Stimulated activated naive CD8-positive, alpha-beta T cell treated with anti-CD3 and anti-CD28 coated beads, Interleukin-15, Interleukin-2, amounts not matched to agents 100 ng/mL and 50 ng/mL, for 24 hours (primary cell): ENCODE results near the gene DENND1A.
"Not testable (repeated sequence)": the region's sequence is repeated elsewhere in the genome, so short reads cannot be mapped to it uniquely, and the experiment has no call there.

Experiments
- H3K27ac Mint-ChIP-seq: one replicate; pipeline ENCODE4 v1.8.0; 2021; ENCODE audit warnings: mild to moderate bottlenecking, mixed read lengths
- H3K27me3 Mint-ChIP-seq: one replicate; pipeline ENCODE4 v1.8.0; 2021; ENCODE audit warnings: mixed read lengths
- H3K36me3 Mint-ChIP-seq: one replicate; pipeline ENCODE4 v1.8.0; 2021; ENCODE audit warnings: low read depth, mixed read lengths
- H3K4me1 Mint-ChIP-seq: one replicate; pipeline ENCODE4 v1.8.0; 2021; ENCODE audit warnings: low read depth, mixed read lengths
- H3K4me3 Mint-ChIP-seq: one replicate; pipeline ENCODE4 v1.8.0; 2021; ENCODE audit warnings: mild to moderate bottlenecking, mixed read lengths
- H3K9me3 Mint-ChIP-seq: one replicate; pipeline ENCODE4 v1.8.0; 2021; ENCODE audit warnings: mixed read lengths

The DENND1A gene

DNA sequence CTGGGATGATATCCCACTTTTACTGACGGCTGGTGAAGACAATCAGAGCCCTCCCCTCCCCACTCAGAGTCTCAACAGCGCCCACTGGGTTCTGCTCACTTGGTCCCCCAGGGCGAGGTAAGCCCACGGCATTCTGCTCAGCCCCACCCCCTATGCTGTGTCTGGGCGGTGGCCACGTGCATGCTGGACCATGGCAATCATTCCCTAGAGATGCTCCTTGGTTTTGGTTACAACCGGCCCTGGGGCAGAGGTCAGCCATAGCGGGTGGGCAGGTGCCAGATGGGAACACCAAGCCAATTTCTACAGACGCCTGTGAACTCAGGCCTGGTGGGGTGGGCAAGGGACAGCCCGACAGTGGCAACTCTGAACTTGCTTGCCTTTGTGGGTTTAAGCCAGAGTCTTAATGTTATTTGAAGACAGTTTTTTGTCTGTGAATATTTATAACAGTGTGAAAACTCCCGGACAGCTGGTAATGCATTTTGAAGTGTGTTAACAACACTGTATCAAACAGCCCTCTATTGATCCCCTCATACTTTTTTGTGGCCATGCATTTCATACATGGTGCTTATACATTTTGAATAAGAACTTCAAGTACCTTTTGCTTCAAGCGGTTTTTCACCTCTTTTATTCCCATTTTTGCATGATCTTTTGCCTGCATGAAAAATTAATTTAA lies 479.7 kb downstream of the DENND1A start:
- Mint-ChIP-seq H3K36me3 (peaks cover 29% of the 10 kb centered on the region), H3K4me3 (no peak overlapping the region), H3K9me3 (no peaks in the 10 kb centered on the region), H3K27me3 (no peaks in the 10 kb centered on the region), H3K27ac (no peak overlapping the region), H3K4me1 (no peaks in the 10 kb centered on the region)

DNA sequence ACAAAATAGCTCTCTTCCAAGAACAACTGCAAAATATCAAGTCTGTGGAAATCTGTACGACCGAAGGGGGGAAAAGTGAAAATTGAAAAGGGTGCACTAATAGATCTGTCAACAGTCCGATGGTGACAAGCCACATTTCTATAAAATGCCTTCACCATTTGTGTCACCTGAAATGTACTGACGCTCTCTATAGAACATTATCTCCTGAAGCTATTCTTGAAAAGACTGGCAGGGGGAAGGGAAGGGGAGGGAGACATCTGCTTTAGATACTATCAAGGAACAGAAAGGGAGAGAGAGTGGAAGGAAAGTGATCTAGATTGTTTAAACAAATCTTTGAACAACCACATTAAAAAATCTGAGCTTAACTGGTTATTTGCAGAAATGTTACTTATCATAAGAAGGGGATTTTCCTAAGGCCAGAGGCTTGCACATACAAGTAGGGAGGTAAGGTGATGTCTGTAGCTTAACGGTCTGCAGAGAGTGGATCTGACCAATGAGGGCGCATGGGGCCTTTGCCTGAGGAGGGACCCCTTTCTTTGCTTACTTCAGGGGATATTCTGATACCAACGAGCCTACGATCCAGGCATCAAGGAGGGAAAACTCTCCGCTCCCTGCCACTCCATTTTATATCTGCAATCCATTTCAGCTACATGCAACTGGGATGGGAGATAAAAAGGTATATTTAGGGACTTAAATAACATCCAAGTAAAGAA lies 481.8 kb downstream of the DENND1A start:
- Mint-ChIP-seq H3K27ac (no peak overlapping the region), H3K4me3 (no peak overlapping the region), H3K9me3 (no peaks in the 10 kb centered on the region), H3K4me1 (no peaks in the 10 kb centered on the region), H3K27me3 (no peaks in the 10 kb centered on the region), H3K36me3 (peaks cover 25% of the 10 kb centered on the region)

DNA sequence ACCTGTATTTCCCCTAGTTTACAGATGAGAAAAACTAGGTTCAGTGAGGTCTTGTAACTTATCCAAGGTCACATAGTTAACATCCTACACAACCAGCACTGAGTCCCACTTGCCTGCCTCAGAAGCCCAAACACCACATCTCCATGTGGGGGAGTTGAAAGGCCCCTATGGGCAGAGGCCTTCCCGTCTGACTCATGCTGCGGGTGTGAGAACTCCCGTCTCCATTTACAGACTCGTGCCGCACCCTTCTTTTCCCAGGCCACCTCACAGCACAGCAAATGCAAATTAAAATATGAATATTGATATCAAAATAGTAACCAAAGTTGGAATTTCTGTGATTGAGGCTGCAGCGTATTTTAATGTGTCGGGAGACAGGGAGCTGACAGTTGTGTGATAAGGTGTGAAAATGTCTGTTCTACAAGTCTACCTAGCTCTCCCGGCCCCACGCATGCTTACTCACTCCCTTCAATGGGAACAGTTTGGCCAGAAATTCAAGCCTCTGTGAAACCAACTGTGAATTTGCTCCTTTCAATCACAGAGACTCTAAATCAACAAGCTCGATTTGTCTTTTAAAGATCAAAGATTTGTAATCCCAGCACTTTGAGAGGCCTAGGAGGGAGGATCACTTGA lies 483.8 kb downstream of the DENND1A start:
- Mint-ChIP-seq H3K27ac (no peak overlapping the region), H3K36me3 (peaks cover 18% of the 10 kb centered on the region), H3K27me3 (no peaks in the 10 kb centered on the region)

DNA sequence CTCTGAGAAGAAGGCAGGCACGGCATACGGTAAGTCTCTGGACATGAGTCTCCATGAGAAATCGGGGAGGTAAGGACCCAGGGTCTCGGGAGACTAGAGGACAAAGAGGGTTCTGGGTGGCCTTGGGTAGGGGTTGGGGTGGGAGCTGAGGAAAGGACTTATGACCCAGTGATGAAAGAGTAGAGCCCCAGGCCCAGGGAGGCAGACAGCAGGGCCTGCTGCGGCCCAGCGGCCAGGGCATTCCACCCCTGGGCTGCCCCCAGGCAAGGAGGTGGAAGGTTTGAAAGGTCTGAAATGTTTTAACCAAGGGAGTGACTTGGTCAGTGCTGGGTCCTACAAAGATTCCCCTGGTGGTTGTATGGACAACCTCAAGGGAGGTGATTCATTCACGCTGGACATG lies 484.8 kb downstream of the DENND1A start:
- Mint-ChIP-seq H3K27ac (no peak overlapping the region), H3K4me3 (no peak overlapping the region), H3K4me1 (no peaks in the 10 kb centered on the region), H3K27me3 (no peaks in the 10 kb centered on the region), H3K36me3 (peaks cover 22% of the 10 kb centered on the region), H3K9me3 (no peaks in the 10 kb centered on the region)

More for the DNA sequence above, 483.8 kb downstream of the DENND1A start:
- Mint-ChIP-seq H3K9me3 (no peaks in the 10 kb centered on the region), H3K4me3 (no peak overlapping the region), H3K4me1 (no peaks in the 10 kb centered on the region)

DNA sequence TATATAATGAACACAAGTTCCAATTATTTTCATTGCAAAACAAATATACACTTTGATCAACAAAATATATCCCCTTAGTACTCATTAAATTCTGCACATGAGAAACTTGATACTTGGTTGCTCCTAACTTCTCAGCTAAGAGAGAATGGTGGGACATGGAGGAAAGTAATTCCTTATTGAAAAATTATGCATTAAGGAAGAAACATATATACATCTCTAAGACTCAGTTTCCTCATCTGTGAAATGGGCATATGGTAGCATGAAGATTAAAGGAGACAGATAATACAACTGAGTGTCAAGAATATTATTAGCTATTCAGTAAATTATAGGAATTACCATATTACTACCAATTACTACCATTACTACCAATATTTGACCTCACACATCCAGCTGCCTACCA lies 488.2 kb downstream of the DENND1A start:
- Mint-ChIP-seq H3K27me3 (no peaks in the 10 kb centered on the region), H3K4me3 (no peak overlapping the region), H3K4me1 (no peaks in the 10 kb centered on the region), H3K36me3 (peaks cover 13% of the 10 kb centered on the region), H3K27ac (no peak overlapping the region), H3K9me3 (no peaks in the 10 kb centered on the region)

DNA sequence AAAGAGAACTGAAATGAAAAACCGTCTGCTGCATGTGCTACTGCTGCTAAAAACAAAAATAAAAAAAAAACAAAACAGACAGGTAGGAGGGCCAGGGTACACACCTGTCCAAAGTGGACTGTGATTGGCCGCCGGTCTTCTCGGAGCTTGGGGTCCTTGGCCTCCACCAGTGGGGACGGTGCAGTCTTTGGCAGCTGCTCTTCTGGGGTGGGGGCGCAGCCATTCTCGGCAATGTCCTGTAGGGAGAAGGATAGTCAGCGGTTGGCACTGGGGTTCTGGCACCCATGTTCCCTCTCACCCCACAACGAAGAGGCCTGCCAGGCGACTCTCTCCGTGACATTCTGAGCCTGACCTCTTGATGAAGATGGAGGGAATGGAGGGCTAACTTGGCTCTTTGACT lies 489.7 kb downstream of the DENND1A start:
- Mint-ChIP-seq H3K27ac (no peak overlapping the region), H3K4me3 (no peak overlapping the region), H3K36me3 (peaks cover 8% of the 10 kb centered on the region), H3K9me3 (no peaks in the 10 kb centered on the region), H3K4me1 (no peaks in the 10 kb centered on the region), H3K27me3 (no peaks in the 10 kb centered on the region)

DNA sequence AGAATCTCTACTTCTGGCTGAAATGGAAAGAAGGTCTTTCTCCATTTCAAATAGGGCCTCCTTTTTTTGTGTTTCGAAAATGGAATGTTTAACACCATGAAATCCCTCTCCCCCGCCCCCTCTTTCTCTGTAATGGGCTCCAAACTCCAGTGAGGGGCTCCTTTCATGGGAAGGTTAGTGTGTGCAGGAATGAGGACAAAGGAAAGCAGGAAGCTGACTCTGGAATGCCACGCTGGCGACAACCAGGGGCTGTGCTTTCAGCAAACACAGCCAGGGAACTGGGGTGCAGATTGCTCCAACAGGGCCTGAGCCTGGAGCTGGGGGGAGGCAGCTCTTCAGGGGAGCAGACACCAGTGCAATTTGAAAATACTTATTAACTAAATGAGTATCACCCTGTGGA lies 491.1 kb downstream of the DENND1A start:
- H3K27me3 Mint-ChIP-seq = no peaks in the 10 kb centered on the region
- no peak overlapping the region for H3K4me3 Mint-ChIP-seq
- H3K9me3 Mint-ChIP-seq = no peaks in the 10 kb centered on the region
- H3K36me3 Mint-ChIP-seq = peaks cover 8% of the 10 kb centered on the region
- H3K4me1 Mint-ChIP-seq = no peaks in the 10 kb centered on the region
- H3K27ac Mint-ChIP-seq = no peak overlapping the region

DNA sequence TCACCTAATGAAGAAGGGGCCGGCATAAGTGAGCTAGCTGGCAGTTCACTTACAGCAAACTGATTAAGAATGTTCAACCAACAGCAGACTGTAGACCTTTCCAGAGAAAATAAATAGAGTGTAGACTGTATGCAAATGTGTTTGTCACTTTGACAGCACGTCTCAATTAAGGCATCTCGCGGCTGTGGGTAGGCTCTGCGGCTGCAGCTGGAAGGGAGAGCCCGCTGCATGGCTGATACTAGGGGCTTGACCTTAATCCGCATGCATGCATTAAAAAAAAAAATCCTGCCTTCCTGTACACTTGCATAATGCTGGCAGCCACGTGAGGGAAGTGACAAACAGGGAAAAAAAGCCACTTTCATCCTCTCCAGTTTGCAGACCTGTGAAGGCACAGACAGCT lies 491.6 kb downstream of the DENND1A start:
- no peak overlapping the region for H3K4me3 Mint-ChIP-seq
- H3K27ac Mint-ChIP-seq = no peak overlapping the region
- no peaks in the 10 kb centered on the region for H3K27me3 Mint-ChIP-seq
- H3K36me3 Mint-ChIP-seq = peaks cover 13% of the 10 kb centered on the region
- H3K9me3 Mint-ChIP-seq = no peaks in the 10 kb centered on the region
- H3K4me1 Mint-ChIP-seq = no peaks in the 10 kb centered on the region

DNA sequence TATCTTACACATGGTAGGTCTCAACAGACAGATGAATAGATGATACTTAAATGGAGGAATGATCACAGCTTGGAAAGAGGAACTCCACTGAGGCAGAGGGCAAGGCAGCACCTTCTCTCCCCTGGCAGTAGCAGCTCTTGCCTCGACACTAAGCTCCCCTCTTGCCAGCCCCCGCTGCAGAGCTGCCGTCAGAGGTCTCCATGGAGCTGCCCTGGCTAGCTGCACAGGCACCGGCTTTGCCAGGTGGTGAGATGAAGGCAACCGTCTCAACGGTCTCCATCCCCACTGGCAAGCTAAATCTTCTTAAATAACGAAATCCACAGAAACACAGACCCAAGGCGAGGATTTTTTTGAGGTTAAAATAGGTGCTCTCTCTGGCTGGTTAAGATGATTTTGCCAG lies 492.7 kb downstream of the DENND1A start:
- Mint-ChIP-seq H3K9me3 (no peaks in the 10 kb centered on the region), H3K36me3 (peaks cover 16% of the 10 kb centered on the region), H3K4me3 (no peak overlapping the region), H3K27me3 (no peaks in the 10 kb centered on the region), H3K27ac (no peak overlapping the region), H3K4me1 (no peaks in the 10 kb centered on the region)

DNA sequence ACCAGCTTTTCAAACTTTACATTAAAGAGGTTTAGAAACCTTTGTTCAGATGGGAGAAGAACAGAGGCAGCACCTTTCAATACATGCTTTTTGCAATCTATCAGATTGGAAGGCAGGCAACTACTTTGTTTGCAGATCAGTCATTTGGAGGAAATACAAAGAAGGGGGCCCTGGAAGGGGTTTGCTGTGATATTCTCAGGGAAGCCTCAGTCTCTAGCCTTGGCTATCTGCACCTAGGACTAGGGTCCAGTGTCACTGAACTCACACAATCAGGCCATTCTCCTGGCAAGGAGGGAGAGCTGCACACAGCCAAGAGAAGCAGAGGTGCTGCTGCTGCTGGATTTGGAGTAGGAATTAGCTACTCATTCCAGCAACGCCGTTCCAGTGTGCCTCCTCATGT lies 494.5 kb downstream of the DENND1A start:
- no peaks in the 10 kb centered on the region for H3K9me3 Mint-ChIP-seq
- H3K27me3 Mint-ChIP-seq = no peaks in the 10 kb centered on the region
- no peak overlapping the region for H3K4me3 Mint-ChIP-seq
- no peak overlapping the region for H3K27ac Mint-ChIP-seq
- H3K36me3 Mint-ChIP-seq = peaks cover 20% of the 10 kb centered on the region
- H3K4me1 Mint-ChIP-seq = no peaks in the 10 kb centered on the region

DNA sequence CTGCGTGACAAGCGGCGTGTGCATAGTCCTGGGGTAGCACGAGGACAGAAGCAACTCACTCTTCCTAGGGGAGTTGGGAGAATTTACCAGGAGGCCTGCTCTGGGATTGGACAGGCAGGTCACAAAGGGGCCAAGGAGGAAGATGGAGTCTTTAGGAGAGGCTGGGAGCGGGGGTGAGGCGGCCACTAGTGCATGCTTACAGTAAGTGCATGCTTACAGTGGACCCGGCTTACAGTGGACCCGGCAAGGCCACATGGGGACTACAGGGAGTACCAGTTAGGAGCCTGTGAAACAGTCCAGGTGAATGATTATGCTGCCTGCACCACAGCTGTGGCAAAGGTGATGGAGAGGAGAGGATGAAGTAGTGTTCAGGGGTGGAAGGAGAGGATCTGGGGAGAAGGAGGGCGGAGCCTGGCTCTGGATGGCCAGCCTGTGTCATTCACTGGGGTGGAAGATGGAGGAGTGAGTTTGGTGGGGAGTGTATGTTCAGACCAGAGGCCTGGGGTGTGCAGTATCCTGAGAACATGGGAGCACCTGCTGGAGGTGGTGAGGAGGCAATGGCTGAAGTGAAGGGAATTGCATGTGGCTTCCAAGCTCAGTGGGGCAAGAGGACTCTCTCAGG lies 495.2 kb downstream of the DENND1A start:
- no peak overlapping the region for H3K27ac Mint-ChIP-seq
- peaks cover 25% of the 10 kb centered on the region for H3K36me3 Mint-ChIP-seq
- H3K4me1 Mint-ChIP-seq = no peaks in the 10 kb centered on the region
- no peak overlapping the region for H3K4me3 Mint-ChIP-seq
- no peaks in the 10 kb centered on the region for H3K27me3 Mint-ChIP-seq
- no peaks in the 10 kb centered on the region for H3K9me3 Mint-ChIP-seq

DNA sequence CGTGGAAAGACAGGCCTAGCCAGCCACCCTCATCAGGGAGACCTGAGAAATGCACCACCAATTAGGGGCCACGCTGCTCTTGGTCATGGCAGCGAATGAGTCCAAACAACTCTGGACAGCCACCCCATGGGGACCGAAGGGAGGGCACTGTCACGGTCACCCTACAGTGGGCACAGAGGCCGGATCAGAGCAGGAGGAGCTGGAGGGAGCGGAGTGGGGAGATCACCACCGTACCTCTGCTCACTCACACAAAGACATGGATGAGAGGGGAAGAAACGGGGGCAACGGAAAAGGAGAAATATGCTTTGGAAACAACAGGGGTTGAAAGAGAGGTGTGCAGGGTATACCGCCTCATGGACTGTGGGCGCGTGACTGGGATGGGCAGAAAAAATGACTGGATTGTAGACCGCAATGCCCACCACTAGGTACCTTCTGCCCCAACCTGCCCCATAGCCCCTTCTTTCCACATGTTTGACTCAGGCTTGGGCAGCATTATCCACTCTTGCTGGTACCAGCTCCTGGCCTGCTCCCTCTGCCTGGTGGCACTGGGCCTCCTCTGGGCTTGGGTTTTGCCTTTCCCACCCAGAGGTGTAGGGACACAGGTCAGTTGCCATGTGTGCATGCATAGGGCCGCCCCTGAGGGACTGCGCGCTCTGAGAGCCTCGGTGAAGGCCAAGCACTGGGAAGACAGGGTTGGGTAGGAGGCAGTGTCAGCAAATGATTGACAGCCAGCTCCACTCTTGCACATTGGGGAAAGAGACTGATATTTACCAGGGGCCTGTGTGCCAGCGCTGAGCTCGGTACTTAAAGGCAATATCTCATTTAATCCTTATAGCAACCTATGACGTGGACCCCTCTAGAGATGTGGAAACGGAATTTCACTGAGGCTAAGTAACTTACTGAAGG lies 497.3 kb downstream of the DENND1A start:
- H3K27me3 Mint-ChIP-seq = no peaks in the 10 kb centered on the region
- H3K36me3 Mint-ChIP-seq = peaks cover 33% of the 10 kb centered on the region

DNA sequence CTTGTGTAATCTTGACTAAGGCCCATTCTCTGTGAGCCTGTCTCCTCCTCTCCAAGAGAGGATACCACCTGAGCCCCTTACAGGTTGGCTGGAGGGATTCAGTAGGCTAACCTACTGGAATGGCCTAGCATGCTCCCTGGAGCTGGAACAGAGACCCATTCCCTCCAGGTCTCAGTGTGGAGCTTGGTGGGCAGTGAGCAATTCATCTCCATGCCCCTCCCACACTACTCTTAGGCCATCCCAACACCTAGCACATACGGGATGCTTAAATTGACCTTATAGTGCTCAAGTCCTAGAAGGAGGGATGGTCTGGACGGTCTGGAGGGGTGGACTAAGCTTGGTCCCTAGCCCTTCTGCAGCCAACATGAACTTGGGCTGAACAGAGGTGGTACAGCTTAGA lies 498.3 kb downstream of the DENND1A start:
- Mint-ChIP-seq H3K27ac (no peak overlapping the region), H3K9me3 (no peaks in the 10 kb centered on the region), H3K36me3 (peaks cover 38% of the 10 kb centered on the region), H3K27me3 (no peaks in the 10 kb centered on the region), H3K4me1 (no peaks in the 10 kb centered on the region), H3K4me3 (no peak overlapping the region)

More for the DNA sequence above, 497.3 kb downstream of the DENND1A start:
- no peak overlapping the region for H3K4me3 Mint-ChIP-seq
- no peak overlapping the region for H3K27ac Mint-ChIP-seq
- no peaks in the 10 kb centered on the region for H3K9me3 Mint-ChIP-seq
- no peaks in the 10 kb centered on the region for H3K4me1 Mint-ChIP-seq

DNA sequence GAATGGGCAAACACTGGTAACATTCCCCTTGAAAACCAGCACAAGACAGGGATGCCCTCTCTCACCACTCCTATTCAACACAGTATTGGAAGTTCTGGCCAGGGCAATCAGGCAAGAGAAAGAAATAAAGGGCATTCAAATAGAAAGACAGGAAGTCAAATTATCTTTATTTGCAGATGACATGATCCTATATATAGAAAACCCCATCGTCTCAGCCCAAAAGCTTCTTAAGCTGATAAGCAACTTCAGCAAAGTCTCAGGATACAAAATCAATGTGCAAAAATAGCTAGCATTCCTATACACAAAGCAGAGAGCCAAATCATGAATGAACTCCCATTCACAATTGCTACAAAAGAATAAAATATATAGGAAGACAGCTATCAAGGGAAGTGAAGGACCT lies 501.5 kb downstream of the DENND1A start:
- H3K27me3 Mint-ChIP-seq, H3K9me3 Mint-ChIP-seq, H3K27ac Mint-ChIP-seq, H3K4me1 Mint-ChIP-seq, H3K4me3 Mint-ChIP-seq: not testable (repeated sequence)
- H3K36me3 Mint-ChIP-seq = peaks cover 34% of the 10 kb centered on the region
